ENCODE data around the gene MRM1. TPM values are rescaled to one million over a fixed set of nuclear protein-coding genes. Genes with fewer than 3 reads are reported as not detected.

The MRM1 gene
- total RNA-seq, 1 donor from 2014 or later = 26.8 TPM

DNA sequence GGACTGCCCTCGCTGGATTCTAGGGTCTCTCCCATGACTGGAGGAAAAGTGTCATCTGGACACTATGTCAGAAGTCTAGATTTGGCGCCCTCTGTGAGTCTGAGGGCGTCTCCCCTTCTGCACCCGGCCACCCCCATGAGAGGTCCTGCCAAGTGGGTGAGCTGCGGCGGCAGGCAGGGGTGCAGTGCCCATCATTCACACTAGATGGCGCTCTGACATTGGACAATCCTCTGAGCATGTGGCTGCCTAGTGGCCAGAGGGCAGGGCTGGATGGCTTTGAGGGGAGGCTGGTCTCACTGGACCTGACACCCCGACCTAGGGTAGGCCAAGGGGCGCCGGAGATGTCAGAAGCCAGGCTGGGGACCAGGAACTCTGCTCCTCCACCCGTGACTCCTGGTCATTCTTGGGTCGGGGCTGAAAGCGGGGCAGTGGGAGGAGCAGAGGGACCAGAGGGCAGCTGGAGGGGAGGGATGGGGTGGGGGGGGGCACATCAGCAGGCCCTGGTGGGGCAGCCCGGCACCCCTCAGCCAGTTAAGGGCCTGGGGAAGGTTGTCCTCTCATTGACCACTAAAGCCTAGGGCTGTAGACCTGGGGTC lies 28.0 kb downstream of the MRM1 start:
- intact Hi-C loops (cut with micrococcal nuclease) = loop anchor here (1.0 to 10.0 kb wide), 4 partner anchors 78 to 595 kb away; no protein-coding TSS in a partner anchor
- Mint-ChIP-seq H3K36me3 (ENCODE audit: low read depth) (no peaks in the 10 kb centered on the region), H3K9me3 (no peaks in the 10 kb centered on the region), H3K27ac (no peak overlapping the region), H3K27me3 (peaks cover 12% of the 10 kb centered on the region), H3K4me3 (no peak overlapping the region), H3K4me1 (no peaks in the 10 kb centered on the region)
- DNase-seq = peak; percentile 95

GRCh38 chr17:36629970-36630502 lies 28.7 kb downstream of the MRM1 start:
- Mint-ChIP-seq H3K9me3 (no peaks in the 10 kb centered on the region), H3K27ac (no peak overlapping the region), H3K27me3 (peaks cover 12% of the 10 kb centered on the region), H3K4me1 (no peaks in the 10 kb centered on the region), H3K4me3 (no peak overlapping the region), H3K36me3 (ENCODE audit: low read depth) (no peaks in the 10 kb centered on the region)
- no peak for DNase-seq
- intact Hi-C loops (cut with micrococcal nuclease) = loop anchor here (1.0 to 10.0 kb wide), 4 partner anchors 77 to 595 kb away; no protein-coding TSS in a partner anchor

DNA sequence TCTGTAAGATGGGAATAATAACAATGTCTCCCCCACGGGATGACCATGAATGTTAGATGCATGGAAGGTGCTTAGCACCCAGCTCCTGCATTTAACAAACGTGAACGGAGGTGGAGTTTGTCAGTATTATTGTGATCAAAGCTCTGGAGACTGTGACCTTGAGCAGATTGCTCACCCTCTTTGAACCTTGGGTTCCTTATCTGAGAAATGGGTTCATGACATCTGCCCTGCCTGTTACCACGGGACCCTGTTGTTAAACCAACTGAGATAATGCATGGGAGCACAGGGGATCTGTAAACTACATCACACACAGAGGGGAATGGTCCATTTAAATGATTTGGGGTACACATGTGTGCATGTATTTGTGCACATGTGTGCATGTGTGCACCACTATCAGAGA lies 29.6 kb downstream of the MRM1 start:
- DNase-seq = no peak
- intact Hi-C loops (cut with micrococcal nuclease) = no loop called here
- Mint-ChIP-seq H3K27me3 (peaks cover 18% of the 10 kb centered on the region), H3K9me3 (no peaks in the 10 kb centered on the region), H3K27ac (no peak overlapping the region), H3K36me3 (ENCODE audit: low read depth) (no peaks in the 10 kb centered on the region), H3K4me1 (no peaks in the 10 kb centered on the region), H3K4me3 (no peak overlapping the region)

DNA sequence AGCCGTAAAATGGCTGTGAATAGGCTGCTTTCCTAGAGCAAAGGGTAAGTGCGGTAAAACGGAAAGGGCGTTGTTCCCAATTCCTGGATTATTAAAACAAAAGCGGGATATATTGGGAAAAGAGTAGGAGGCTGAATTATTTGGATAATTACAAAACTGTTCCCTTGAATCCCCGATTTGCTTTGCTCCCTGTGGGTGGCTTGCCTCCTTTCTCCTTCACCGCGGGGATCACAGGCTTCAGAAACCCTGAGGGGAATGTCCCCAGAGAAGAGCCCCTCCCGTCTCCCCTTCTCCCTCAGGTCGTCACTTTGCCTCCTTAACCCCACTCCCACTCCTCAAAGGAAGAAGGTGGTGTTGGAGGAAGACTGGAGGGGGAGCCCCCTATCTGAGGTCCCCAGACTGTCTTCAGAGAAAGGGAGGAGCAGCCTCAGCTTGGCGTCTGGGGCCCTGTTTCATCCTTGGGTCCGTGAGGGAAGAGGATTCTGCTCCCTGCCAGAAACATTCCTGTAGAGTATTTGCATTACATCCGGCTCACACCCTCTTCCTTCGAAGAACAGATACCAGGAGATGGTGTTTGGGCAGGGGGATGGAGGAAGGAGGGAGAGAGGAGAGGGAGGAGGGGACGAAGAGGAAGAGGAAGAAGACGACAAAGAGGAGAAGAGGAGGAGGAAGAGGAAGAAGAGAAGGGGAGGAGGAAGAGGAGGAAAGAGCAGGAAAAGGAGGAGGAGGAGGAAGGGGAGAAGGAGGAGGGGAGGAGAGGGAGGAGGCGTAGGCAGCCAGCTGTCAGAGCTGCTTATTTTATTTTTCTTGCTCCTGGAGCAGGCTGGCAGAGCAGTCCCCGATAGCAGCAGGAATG lies 31.8 kb downstream of the MRM1 start:
- no peak overlapping the region for H3K27ac Mint-ChIP-seq
- no peaks in the 10 kb centered on the region for H3K9me3 Mint-ChIP-seq
- DNase-seq = no peak
- H3K4me1 Mint-ChIP-seq = no peaks in the 10 kb centered on the region
- H3K4me3 Mint-ChIP-seq = no peak overlapping the region
- peaks cover 28% of the 10 kb centered on the region for H3K27me3 Mint-ChIP-seq
- intact Hi-C loops (cut with micrococcal nuclease) = no loop called here
- no peaks in the 10 kb centered on the region for H3K36me3 Mint-ChIP-seq (ENCODE audit: low read depth)

- peaks cover 9% of the 10 kb centered on the region for H3K4me1 Mint-ChIP-seq
- peaks cover 77% of the 10 kb centered on the region for H3K27me3 Mint-ChIP-seq
- no peak overlapping the region for H3K27ac Mint-ChIP-seq
- intact Hi-C loops (cut with micrococcal nuclease) = loop anchor here (5.0 kb wide), 2 partner anchors 62 to 302 kb away; no protein-coding TSS in a partner anchor
- H3K36me3 Mint-ChIP-seq (ENCODE audit: low read depth) = no peaks in the 10 kb centered on the region
- no peak overlapping the region for H3K4me3 Mint-ChIP-seq
- DNase-seq = no peak
- no peaks in the 10 kb centered on the region for H3K9me3 Mint-ChIP-seq
Measured at GRCh38 chr17:36640346-36640745, 39.0 kb downstream of the MRM1 start.

DNA sequence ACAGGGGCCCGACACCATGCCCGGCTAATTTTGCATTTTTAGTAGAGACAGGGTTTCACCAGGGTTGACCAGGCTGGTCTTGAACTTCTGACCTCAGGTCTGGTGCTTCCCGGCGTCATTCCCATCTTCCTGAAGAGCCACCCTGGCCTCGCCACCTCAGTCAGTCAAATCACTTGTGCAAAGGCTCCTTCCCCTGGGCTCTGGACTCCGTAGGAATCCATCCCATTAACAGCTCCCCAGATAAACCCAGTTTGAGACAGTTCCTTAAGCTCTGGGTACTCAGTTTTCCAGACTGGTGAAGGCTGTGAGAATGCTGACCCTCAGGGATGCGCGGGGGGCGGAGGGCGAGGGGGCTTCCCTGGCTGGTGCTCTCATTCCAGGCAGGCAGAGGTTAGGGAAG lies 39.5 kb downstream of the MRM1 start:
- Mint-ChIP-seq H3K27ac (no peak overlapping the region), H3K27me3 (peaks cover 77% of the 10 kb centered on the region), H3K36me3 (ENCODE audit: low read depth) (no peaks in the 10 kb centered on the region), H3K9me3 (no peaks in the 10 kb centered on the region), H3K4me1 (peaks cover 9% of the 10 kb centered on the region), H3K4me3 (no peak overlapping the region)
- DNase-seq = no peak
- intact Hi-C loops (cut with micrococcal nuclease) = loop anchor here (5.0 kb wide), 2 partner anchors 61 to 301 kb away; no protein-coding TSS in a partner anchor

DNA sequence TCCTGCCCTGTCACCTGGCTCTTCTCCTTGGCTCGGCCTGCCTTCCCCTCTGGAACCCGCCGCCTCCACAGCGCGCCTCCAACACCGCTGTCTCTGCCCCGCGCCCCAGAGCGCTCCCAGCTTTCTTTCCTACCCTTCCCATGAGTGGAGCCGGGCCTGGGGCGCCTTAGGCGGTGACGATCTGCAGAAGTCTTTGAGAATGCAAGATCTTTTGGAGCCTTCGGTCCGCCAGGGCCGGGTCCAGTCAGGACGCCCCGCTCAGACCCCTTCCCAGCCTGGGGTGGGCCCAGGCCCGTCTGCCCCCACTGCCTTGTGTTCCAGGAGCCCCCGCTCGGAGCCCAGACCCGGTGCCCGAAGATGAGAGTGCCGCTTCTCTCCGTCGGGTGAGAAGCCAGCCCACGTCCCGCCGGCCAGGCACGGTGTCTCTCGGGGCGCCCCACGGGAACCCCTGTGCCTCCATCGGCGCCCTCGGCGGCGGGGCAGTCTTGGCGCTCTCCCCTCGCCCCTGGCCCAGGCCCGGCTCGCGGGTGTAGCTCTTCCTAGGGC lies 40.0 kb downstream of the MRM1 start:
- H3K9me3 Mint-ChIP-seq = no peaks in the 10 kb centered on the region
- H3K36me3 Mint-ChIP-seq (ENCODE audit: low read depth) = no peaks in the 10 kb centered on the region
- DNase-seq = no peak
- intact Hi-C loops (cut with micrococcal nuclease) = loop anchor here (5.0 kb wide), 2 partner anchors 61 to 301 kb away; no protein-coding TSS in a partner anchor
- peaks cover 9% of the 10 kb centered on the region for H3K4me1 Mint-ChIP-seq
- H3K27ac Mint-ChIP-seq = no peak overlapping the region
- peak overlapping the region; percentile 86 for H3K4me3 Mint-ChIP-seq
- H3K27me3 Mint-ChIP-seq = peaks cover 78% of the 10 kb centered on the region

DNA sequence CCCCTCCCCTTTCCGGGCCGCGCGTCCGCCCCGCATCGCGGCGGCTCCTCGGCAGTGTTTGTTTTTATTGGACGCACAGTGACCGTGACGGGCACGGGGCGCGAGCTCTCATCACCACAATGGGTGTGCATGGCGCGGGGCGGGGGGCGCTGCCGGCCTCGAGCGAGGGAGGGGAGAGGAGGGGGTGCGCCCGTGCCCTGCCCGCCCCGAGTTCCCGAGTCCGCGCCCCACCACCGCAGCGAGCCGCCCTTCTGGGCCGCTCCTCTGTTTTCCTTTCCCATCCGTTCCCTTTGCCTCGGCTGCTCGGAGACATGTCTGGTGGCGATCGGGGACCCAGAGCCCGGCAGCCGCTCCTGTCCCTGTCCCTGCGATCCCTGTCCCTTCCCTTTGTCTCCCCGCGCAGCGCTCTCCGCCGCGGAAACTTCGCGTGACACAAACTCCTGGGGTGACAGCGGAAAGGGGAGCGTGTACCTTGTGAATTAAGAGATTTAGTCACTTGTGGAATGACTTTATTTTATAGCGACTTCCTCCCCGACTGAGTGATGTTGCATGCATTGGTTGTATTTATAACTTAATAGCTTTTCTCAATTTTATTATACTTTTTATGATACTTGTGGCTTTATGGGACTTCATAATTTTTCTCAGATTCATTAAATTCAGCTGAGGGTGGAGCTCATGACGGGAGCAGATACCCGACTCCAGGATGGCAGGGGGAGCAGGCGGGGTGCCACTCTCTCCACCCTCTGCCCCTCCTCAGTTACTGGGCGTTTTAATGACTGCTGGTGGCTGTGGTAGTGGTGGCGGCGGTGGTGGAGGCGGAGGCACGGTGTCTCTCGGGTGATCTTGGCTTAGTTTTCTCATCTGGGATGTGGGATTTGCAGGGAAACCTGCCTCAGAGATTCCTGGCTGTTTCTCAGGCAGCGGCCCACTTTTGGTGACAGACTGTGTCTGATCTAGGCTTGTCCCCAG lies 40.8 kb downstream of the MRM1 start:
- peaks cover 9% of the 10 kb centered on the region for H3K4me1 Mint-ChIP-seq
- peak; percentile 67 for DNase-seq
- H3K4me3 Mint-ChIP-seq = peak overlapping the region; percentile 86
- intact Hi-C loops (cut with micrococcal nuclease) = loop anchor here (5.0 kb wide), 2 partner anchors 60 to 300 kb away; no protein-coding TSS in a partner anchor
- H3K9me3 Mint-ChIP-seq = no peaks in the 10 kb centered on the region
- peaks cover 81% of the 10 kb centered on the region for H3K27me3 Mint-ChIP-seq
- H3K36me3 Mint-ChIP-seq (ENCODE audit: low read depth) = no peaks in the 10 kb centered on the region
- peak overlapping the region; percentile 45 for H3K27ac Mint-ChIP-seq

DNA sequence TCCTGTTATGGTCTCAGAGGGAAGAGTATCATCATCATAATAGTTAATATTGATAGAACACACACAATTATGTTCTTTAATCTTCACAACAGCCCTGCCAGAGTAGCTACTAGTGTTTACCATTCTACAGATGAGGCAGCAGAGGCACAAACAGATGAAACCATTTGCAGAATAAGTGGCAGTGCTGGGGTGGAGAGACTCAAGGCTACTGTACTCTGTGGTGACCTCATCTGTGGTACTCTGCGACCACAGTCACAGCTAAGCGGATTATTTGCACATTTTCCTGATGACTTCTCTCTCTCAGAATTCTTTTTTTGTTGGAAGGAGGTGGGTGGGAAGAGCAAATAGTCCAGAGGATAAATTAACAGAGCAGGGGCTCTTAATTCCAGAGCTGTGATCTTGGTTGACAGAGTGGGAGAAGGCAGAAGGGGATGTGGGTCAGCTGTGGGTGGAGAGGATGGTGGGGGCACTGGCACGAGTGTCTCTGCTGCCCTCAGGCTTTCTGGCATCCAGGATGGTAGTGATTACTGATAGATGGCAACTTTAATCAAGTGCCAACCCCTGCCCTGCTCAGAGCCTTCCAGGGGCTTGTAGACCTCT lies 41.8 kb downstream of the MRM1 start:
- Mint-ChIP-seq H3K4me3 (peak overlapping the region; percentile 41), H3K27ac (no peak overlapping the region)
- intact Hi-C loops (cut with micrococcal nuclease) = loop anchor here (5.0 kb wide), 2 partner anchors 59 to 299 kb away; no protein-coding TSS in a partner anchor

GRCh38 chr17:36645422-36645821 lies 44.0 kb downstream of the MRM1 start:
- H3K27me3 Mint-ChIP-seq = peaks cover 68% of the 10 kb centered on the region
- intact Hi-C loops (cut with micrococcal nuclease) = no loop called here

More for the DNA sequence above, 41.8 kb downstream of the MRM1 start:
- Mint-ChIP-seq H3K27me3 (peaks cover 77% of the 10 kb centered on the region), H3K9me3 (no peaks in the 10 kb centered on the region), H3K36me3 (ENCODE audit: low read depth) (no peaks in the 10 kb centered on the region), H3K4me1 (peaks cover 9% of the 10 kb centered on the region)
- no peak for DNase-seq

GRCh38 chr17:36647636-36648035 lies 46.3 kb downstream of the MRM1 start:
- DNase-seq = no peak
- Mint-ChIP-seq H3K36me3 (ENCODE audit: low read depth) (no peaks in the 10 kb centered on the region), H3K4me1 (peaks cover 2% of the 10 kb centered on the region), H3K27ac (no peak overlapping the region), H3K9me3 (no peaks in the 10 kb centered on the region), H3K4me3 (no peak overlapping the region), H3K27me3 (peaks cover 60% of the 10 kb centered on the region)
- intact Hi-C loops (cut with micrococcal nuclease) = no loop called here

More at GRCh38 chr17:36645422-36645821, 44.0 kb downstream of the MRM1 start:
- no peak for DNase-seq
- Mint-ChIP-seq H3K9me3 (no peaks in the 10 kb centered on the region), H3K4me3 (no peak overlapping the region), H3K27ac (no peak overlapping the region), H3K4me1 (peaks cover 9% of the 10 kb centered on the region), H3K36me3 (ENCODE audit: low read depth) (no peaks in the 10 kb centered on the region)

DNA sequence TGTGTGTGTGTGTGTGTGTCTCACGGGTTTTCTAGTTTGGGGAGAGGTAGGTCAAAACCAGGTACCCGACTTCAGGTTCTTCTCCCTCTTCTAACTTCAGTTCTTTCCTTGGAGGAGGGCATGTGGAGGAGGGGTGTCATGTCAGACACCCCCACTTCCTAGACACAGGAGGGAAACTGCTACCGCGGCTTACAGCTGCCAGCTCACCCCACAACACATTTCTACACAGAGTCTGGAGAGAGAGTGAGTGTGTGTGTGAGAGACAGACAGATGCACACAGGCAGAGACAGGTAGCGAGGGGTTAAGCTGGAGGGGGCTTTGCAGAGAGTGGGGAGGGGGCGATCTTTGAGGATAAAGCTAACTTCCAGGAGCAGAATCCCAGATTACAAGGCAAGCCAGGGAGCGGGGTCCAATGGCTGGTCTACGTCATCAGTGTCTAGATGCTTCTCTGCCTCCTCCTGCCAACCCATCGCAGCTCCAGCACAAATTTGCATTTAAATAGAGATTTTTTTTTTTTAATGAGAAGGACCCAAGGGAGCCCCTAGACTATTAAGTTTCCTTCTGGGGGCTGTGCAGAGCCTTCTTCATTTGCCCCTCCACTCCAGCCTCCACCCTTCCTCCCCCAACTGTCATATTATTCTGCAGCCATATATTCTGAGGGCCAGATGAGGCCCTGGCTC lies 48.9 kb downstream of the MRM1 start:
- DNase-seq = no peak
- Mint-ChIP-seq H3K27ac (no peak overlapping the region), H3K4me1 (no peaks in the 10 kb centered on the region), H3K36me3 (ENCODE audit: low read depth) (no peaks in the 10 kb centered on the region), H3K27me3 (peaks cover 45% of the 10 kb centered on the region), H3K9me3 (no peaks in the 10 kb centered on the region), H3K4me3 (no peak overlapping the region)
- intact Hi-C loops (cut with micrococcal nuclease) = no loop called here
